ENCODE results near the gene TRPV2. TPM values are rescaled to one million over a fixed set of nuclear protein-coding genes. Genes with fewer than 3 reads are reported as not detected.

Gene TRPV2
- total and polyA plus RNA-seq, 9 donors: 8.7 to 40.4 (median 13.0) TPM

GRCh38 chr17:16430650-16431049 is 15.3 kb downstream of the TRPV2 start:
- Histone ChIP-seq H3K4me1 (ENCODE audit: insufficient read depth) (no peaks in the 10 kb centered on the region), H3K36me3 (no peaks in the 10 kb centered on the region), H3K27ac (no peak overlapping the region), H3K4me3 (no peak overlapping the region), H3K27me3 (no peaks in the 10 kb centered on the region), H3K9me3 (no peaks in the 10 kb centered on the region)
- TF ChIP-seq EP300 (IDR thresholded peaks at IDR 0.05): no peak
- no peak for TF ChIP-seq POLR2A (IDR thresholded peaks at IDR 0.05)
- TF ChIP-seq CTCF (IDR thresholded peaks at IDR 0.05): no peak
- no peak for DNase-seq
- 64 to 75% (median 74%) methylated on average over 6 of the region's 6 CpGs for WGBS, 3 donors
- intact Hi-C loops (cut with DNase I): loop anchor here in 1 of 4 donors (10.0 kb wide), 1 partner anchor 46 kb away; the partner anchor contains the start of gene UBB

DNA sequence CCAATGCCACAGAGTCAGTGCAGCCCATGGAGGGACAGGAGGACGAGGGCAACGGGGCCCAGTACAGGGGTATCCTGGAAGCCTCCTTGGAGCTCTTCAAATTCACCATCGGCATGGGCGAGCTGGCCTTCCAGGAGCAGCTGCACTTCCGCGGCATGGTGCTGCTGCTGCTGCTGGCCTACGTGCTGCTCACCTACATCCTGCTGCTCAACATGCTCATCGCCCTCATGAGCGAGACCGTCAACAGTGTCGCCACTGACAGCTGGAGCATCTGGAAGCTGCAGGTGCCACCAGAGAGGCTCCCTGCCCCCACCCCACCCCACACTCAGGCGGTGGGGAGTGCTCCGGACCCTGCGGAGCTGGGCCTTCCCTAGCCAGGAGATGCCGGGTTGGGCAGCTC is 16.6 kb downstream of the TRPV2 start:
- no peak for DNase-seq
- intact Hi-C loops (cut with DNase I): loop anchor here in 1 of 4 donors (10.0 kb wide), 1 partner anchor 47 kb away; the partner anchor contains the start of gene UBB
- Histone ChIP-seq H3K36me3 (no peaks in the 10 kb centered on the region), H3K9me3 (no peaks in the 10 kb centered on the region), H3K4me1 (ENCODE audit: insufficient read depth) (no peaks in the 10 kb centered on the region), H3K27me3 (no peaks in the 10 kb centered on the region), H3K27ac (no peak overlapping the region), H3K4me3 (no peak overlapping the region)
- TF ChIP-seq EP300 (IDR thresholded peaks at IDR 0.05) (no peak), POLR2A (IDR thresholded peaks at IDR 0.05) (no peak), CTCF (IDR thresholded peaks at IDR 0.05) (no peak)
- 90 to 95% (median 92%) methylated on average over 11 to 15 of the region's 15 CpGs for WGBS, 3 donors

DNA sequence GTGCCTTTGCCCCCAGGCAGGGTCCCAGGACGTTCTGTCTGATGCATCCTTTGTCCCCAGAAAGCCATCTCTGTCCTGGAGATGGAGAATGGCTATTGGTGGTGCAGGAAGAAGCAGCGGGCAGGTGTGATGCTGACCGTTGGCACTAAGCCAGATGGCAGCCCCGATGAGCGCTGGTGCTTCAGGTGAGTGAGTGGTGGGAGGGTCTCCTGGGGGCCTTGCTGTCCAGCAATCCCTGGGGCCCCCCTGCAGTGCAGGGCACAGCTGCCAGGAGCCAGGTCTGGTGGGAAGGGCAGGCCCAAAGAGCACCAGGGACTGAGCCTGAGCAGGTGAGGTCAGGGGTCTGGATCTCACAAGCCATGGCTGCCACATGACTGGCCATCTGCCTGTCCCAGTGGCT is 18.1 kb downstream of the TRPV2 start:
- intact Hi-C loops (cut with DNase I): loop anchor here in 1 of 4 donors (10.0 kb wide), 1 partner anchor 49 kb away; the partner anchor contains the start of gene UBB
- no peak for DNase-seq
- H3K9me3 ChIP-seq: no peaks in the 10 kb centered on the region
- no peak for TF ChIP-seq POLR2A (IDR thresholded peaks at IDR 0.05)
- TF ChIP-seq EP300 (IDR thresholded peaks at IDR 0.05): no peak
- no peak for TF ChIP-seq CTCF (IDR thresholded peaks at IDR 0.05)
- no peaks in the 10 kb centered on the region for H3K27me3 ChIP-seq
- WGBS, 3 donors: 69 to 79% (median 74%) methylated on average over 4 to 5 of the region's 5 CpGs
- no peak overlapping the region for H3K27ac ChIP-seq
- H3K4me1 ChIP-seq (ENCODE audit: insufficient read depth): peaks cover 3% of the 10 kb centered on the region
- H3K4me3 ChIP-seq: no peak overlapping the region
- H3K36me3 ChIP-seq: no peaks in the 10 kb centered on the region

- Histone ChIP-seq H3K36me3 (no peaks in the 10 kb centered on the region), H3K9me3 (no peaks in the 10 kb centered on the region), H3K4me1 (ENCODE audit: insufficient read depth) (peaks cover 3% of the 10 kb centered on the region), H3K27me3 (no peaks in the 10 kb centered on the region), H3K27ac (no peak overlapping the region), H3K4me3 (no peak overlapping the region)
- TF ChIP-seq CTCF (IDR thresholded peaks at IDR 0.05): no peak
- no peak for TF ChIP-seq EP300 (IDR thresholded peaks at IDR 0.05)
- no peak for TF ChIP-seq POLR2A (IDR thresholded peaks at IDR 0.05)
- intact Hi-C loops (cut with DNase I): loop anchor here in 2 of 4 donors (5.0 to 10.0 kb wide), 2 partner anchors 50 to 53 kb away; partner anchors contain the start of gene UBB (in 1 of the 2)
- DNase-seq: no peak
- WGBS, 3 donors: 36 to 50% (median 49%) methylated on average over 8 of the region's 8 CpGs
Measured at GRCh38 chr17:16434662-16435061, 19.3 kb downstream of the TRPV2 start.
